ENCODE results near the gene NEUROD2.

The NEUROD2 gene

GRCh38 chr17:39625198-39625785 lies 17.6 kb upstream of the NEUROD2 start:
- no peak for TF ChIP-seq CTCF (IDR thresholded peaks at IDR 0.05; ENCODE audit: unreplicated experiment in 3 of 3)
- Mint-ChIP-seq H3K27me3 (ENCODE audit: low read depth) (peaks cover 74% of the 10 kb centered on the region), H3K36me3 (ENCODE audit: low read depth) (no peaks in the 10 kb centered on the region), H3K4me3 (peak overlapping the region; percentile 80 to 83 (median 81)), H3K27ac (peak overlapping the region in 2 of 3 experiments; percentile 4 to 43), H3K4me1 (peaks cover 30% of the 10 kb centered on the region), H3K9me3 (no peaks in the 10 kb centered on the region)

GRCh38 chr17:39624313-39624712 lies 16.6 kb upstream of the NEUROD2 start:
- Mint-ChIP-seq H3K4me3 (peak overlapping the region in 1 of 3 experiments; percentile 12), H3K36me3 (ENCODE audit: low read depth) (no peaks in the 10 kb centered on the region), H3K9me3 (no peaks in the 10 kb centered on the region), H3K4me1 (peaks cover 30% of the 10 kb centered on the region), H3K27ac (peak overlapping the region in 1 of 3 experiments; percentile 5), H3K27me3 (ENCODE audit: low read depth) (peaks cover 79% of the 10 kb centered on the region)
- no peak for TF ChIP-seq CTCF (IDR thresholded peaks at IDR 0.05; ENCODE audit: unreplicated experiment in 3 of 3)

- Mint-ChIP-seq H3K36me3 (ENCODE audit: low read depth) (no peaks in the 10 kb centered on the region), H3K4me3 (no peak overlapping the region), H3K27me3 (ENCODE audit: low read depth) (peaks cover 79% of the 10 kb centered on the region), H3K27ac (no peak overlapping the region), H3K4me1 (peaks cover 30% of the 10 kb centered on the region), H3K9me3 (no peaks in the 10 kb centered on the region)
- peak; percentile 84 to 89 (median 89) for TF ChIP-seq CTCF (IDR thresholded peaks at IDR 0.05; ENCODE audit: unreplicated experiment in 3 of 3)
Measured at GRCh38 chr17:39623356-39623950, 15.7 kb upstream of the NEUROD2 start.

- Mint-ChIP-seq H3K36me3 (ENCODE audit: low read depth) (no peaks in the 10 kb centered on the region), H3K9me3 (no peaks in the 10 kb centered on the region), H3K4me3 (peak overlapping the region in 2 of 3 experiments; percentile 17 to 52), H3K27me3 (ENCODE audit: low read depth) (peaks cover 74% of the 10 kb centered on the region), H3K27ac (no peak overlapping the region), H3K4me1 (peaks cover 25% of the 10 kb centered on the region)
- no peak for TF ChIP-seq CTCF (IDR thresholded peaks at IDR 0.05; ENCODE audit: unreplicated experiment in 3 of 3)
Measured at GRCh38 chr17:39622380-39623006, 14.8 kb upstream of the NEUROD2 start.

- Mint-ChIP-seq H3K27ac (peak overlapping the region in 1 of 3 experiments; percentile 4), H3K9me3 (no peaks in the 10 kb centered on the region), H3K36me3 (ENCODE audit: low read depth) (no peaks in the 10 kb centered on the region), H3K4me1 (peaks cover 25% of the 10 kb centered on the region), H3K27me3 (ENCODE audit: low read depth) (peaks cover 78% of the 10 kb centered on the region), H3K4me3 (peak overlapping the region; percentile 16 to 52 (median 17))
- TF ChIP-seq CTCF (IDR thresholded peaks at IDR 0.05; ENCODE audit: unreplicated experiment in 3 of 3), result peak; percentile 99 to 100 (median 100)
Measured at GRCh38 chr17:39621523-39622379, 14.0 kb upstream of the NEUROD2 start.
